Stomach (tissue), 4 donors: ENCODE measurements around the gene VGLL4.

Experiments
- CTCF ChIP-seq, 7 experiments: fragments of 450-650 bp in 4 of 7; fragments of 200-600 bp in 3 of 7; sonication (generic) in 3 of 7; IDR thresholded peaks; one replicate each; pipeline ENCODE4 v1.5.1; 2016 to 2019; ENCODE audit warnings: antibody characterized with exemption in 7 of 7, control low read depth in 2 of 7, mild to moderate bottlenecking in 1 of 7
- EP300 ChIP-seq: sonication (generic); formaldehyde crosslinking; IDR thresholded peaks from one replicate; pipeline ENCODE4 v1.6.1; 2017; ENCODE audit warnings: antibody characterized with exemption
- POLR2AphosphoS5 ChIP-seq, 3 donors: sonication (generic); formaldehyde crosslinking; IDR thresholded peaks; one replicate each; pipeline ENCODE4 v1.6.1; 2016; ENCODE audit warnings: antibody characterized with exemption in 3 of 3

- TF ChIP-seq POLR2AphosphoS5 (IDR thresholded peaks at IDR 0.05) = no peak
- no peak for TF ChIP-seq EP300
- TF ChIP-seq CTCF (IDR thresholded peaks at IDR 0.05) = no peak
Measured at GRCh38 chr3:11565932-11566331, 77.8 kb downstream of the VGLL4 start.
